Neural progenitor cell (in vitro differentiated cells): ENCODE measurements around the gene PLEKHA6. TPM values are rescaled to one million over a fixed set of nuclear protein-coding genes. Genes with fewer than 3 reads are reported as not detected.

Experiments
- DNase-seq: peaks from one replicate; pipeline ENCODE4 v3.0.0-alpha.2; 2016; ENCODE audit warnings: low spot score
- H2AFZ ChIP-seq: fragments of 200-600 bp; sonication (generic); replicated peaks from 2 replicates; pipeline ENCODE4 v1.6.1; 2016; ENCODE audit warnings: antibody characterized with exemption
- H3F3A ChIP-seq: fragments of 200-600 bp; sonication (generic); 2 replicates; pipeline ENCODE4 v1.6.1; 2016; ENCODE audit warnings: antibody characterized with exemption, low read depth
- H3K27ac ChIP-seq: fragments of 200-600 bp; sonication (generic); 2 replicates; pipeline ENCODE4 v1.5.1; 2016; ENCODE audit warnings: mild to moderate bottlenecking
- H3K27me3 ChIP-seq: fragments of 200-600 bp; sonication (generic); 2 replicates; pipeline ENCODE4 v1.6.1; 2016; ENCODE audit warnings: mild to moderate bottlenecking, moderate library complexity
- H3K36me3 ChIP-seq: fragments of 200-600 bp; sonication (generic); 2 replicates; pipeline ENCODE4 v1.5.1; 2016
- H3K4me1 ChIP-seq: fragments of 200-600 bp; sonication (generic); 2 replicates; pipeline ENCODE4 v1.6.1; 2016; ENCODE audit warnings: mixed run types
- H3K4me2 ChIP-seq: fragments of 200-600 bp; sonication (generic); 2 replicates; pipeline ENCODE4 v1.6.1; 2016
- H3K4me3 ChIP-seq: fragments of 200-600 bp; sonication (generic); 2 replicates; pipeline ENCODE4 v1.5.1; 2016
- H3K79me2 ChIP-seq: fragments of 200-600 bp; sonication (generic); 2 replicates; pipeline ENCODE4 v1.6.1; 2016; ENCODE audit warnings: low read depth
- H3K9ac ChIP-seq: fragments of 200-600 bp; sonication (generic); 2 replicates; pipeline ENCODE4 v1.6.1; 2016
- H3K9me3 ChIP-seq: fragments of 200-600 bp; sonication (generic); 2 replicates; pipeline ENCODE4 v1.5.1; 2016; ENCODE audit warnings: low read depth
- H4K20me1 ChIP-seq: fragments of 200-600 bp; sonication (generic); 2 replicates; pipeline ENCODE4 v1.6.1; 2016; ENCODE audit warnings: low read depth
- H3K27ac Mint-ChIP-seq: 3 replicates; pipeline ENCODE4 v1.8.0; 2021; ENCODE audit warnings: mixed read lengths
- H3K27me3 Mint-ChIP-seq: 2 replicates; pipeline ENCODE4 v1.8.0; 2022; ENCODE audit warnings: low read depth, mild to moderate bottlenecking, inconsistent platforms, moderate library complexity, mixed read lengths; ENCODE audit not compliant: insufficient read depth
- H3K36me3 Mint-ChIP-seq: 3 replicates; pipeline ENCODE4 v1.8.0; 2021; ENCODE audit warnings: mixed read lengths
- H3K4me1 Mint-ChIP-seq: 3 replicates; pipeline ENCODE4 v1.8.0; 2021; ENCODE audit warnings: mixed read lengths
- H3K4me3 Mint-ChIP-seq: 3 replicates; pipeline ENCODE4 v1.8.0; 2021; ENCODE audit warnings: mild to moderate bottlenecking, moderate library complexity, mixed read lengths
- H3K9me3 Mint-ChIP-seq: 3 replicates; pipeline ENCODE4 v1.8.0; 2020; ENCODE audit warnings: mixed read lengths
- EZH2 ChIP-seq: fragments of 200-600 bp; sonication (generic); IDR thresholded peaks from 2 replicates; pipeline ENCODE4 v1.6.1; 2017; ENCODE audit warnings: antibody characterized with exemption, mild to moderate bottlenecking, moderate library complexity
- EZH2phosphoT487 ChIP-seq: fragments of 200-600 bp; sonication (generic); IDR thresholded peaks from 2 replicates; pipeline ENCODE4 v1.6.1; 2017; ENCODE audit warnings: antibody characterized with exemption
- total RNA-seq: library from RNA; depleted of rRNA; stranded (reverse); fragments of >200 nt; gene quantifications from 2 replicates; pipeline ENCODE4 v1.2.3, GENCODE V29; 2015; ENCODE audit warnings: low replicate concordance
- TF ChIP-seq, protein P1 (sequence below): fragments of 200-600 bp; sonication (generic); IDR thresholded peaks from 2 replicates; pipeline ENCODE4 v1.5.1; 2017; ENCODE audit warnings: antibody characterized with exemption, mild to moderate bottlenecking

The PLEKHA6 gene
- total RNA-seq, 1 donor from 2014 or later: 0.58 TPM

- no peaks in the 10 kb centered on the region for H3K36me3 ChIP-seq
- H3K9me3 ChIP-seq: no peaks in the 10 kb centered on the region
- H3K27me3 ChIP-seq: no peaks in the 10 kb centered on the region
- Mint-ChIP-seq H3K27ac (peak overlapping the region; percentile 61), H3K4me1 (peaks cover 84% of the 10 kb centered on the region), H3K9me3 (no peaks in the 10 kb centered on the region), H3K4me3 (peak overlapping the region; percentile 46), H3K36me3 (peaks cover 3% of the 10 kb centered on the region), H3K27me3 (no peaks in the 10 kb centered on the region)
- no peaks in the 10 kb centered on the region for H4K20me1 ChIP-seq
- H3K27ac ChIP-seq: peak overlapping the region; percentile 54
- H3K4me1 ChIP-seq: peaks cover 53% of the 10 kb centered on the region
- H3K9ac ChIP-seq: no peak overlapping the region
- peak; percentile 67 for DNase-seq
- no peaks in the 10 kb centered on the region for H3K79me2 ChIP-seq
- TF ChIP-seq EZH2 (no peak), EZH2phosphoT487 (no peak)
- TF ChIP-seq, protein P1, sequence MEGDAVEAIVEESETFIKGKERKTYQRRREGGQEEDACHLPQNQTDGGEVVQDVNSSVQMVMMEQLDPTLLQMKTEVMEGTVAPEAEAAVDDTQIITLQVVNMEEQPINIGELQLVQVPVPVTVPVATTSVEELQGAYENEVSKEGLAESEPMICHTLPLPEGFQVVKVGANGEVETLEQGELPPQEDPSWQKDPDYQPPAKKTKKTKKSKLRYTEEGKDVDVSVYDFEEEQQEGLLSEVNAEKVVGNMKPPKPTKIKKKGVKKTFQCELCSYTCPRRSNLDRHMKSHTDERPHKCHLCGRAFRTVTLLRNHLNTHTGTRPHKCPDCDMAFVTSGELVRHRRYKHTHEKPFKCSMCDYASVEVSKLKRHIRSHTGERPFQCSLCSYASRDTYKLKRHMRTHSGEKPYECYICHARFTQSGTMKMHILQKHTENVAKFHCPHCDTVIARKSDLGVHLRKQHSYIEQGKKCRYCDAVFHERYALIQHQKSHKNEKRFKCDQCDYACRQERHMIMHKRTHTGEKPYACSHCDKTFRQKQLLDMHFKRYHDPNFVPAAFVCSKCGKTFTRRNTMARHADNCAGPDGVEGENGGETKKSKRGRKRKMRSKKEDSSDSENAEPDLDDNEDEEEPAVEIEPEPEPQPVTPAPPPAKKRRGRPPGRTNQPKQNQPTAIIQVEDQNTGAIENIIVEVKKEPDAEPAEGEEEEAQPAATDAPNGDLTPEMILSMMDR: no peak
- H2AFZ ChIP-seq: no peak overlapping the region
- no peak overlapping the region for H3K4me3 ChIP-seq
- peaks cover 20% of the 10 kb centered on the region for H3F3A ChIP-seq
- peak overlapping the region; percentile 63 for H3K4me2 ChIP-seq
These were observed 80.8 kb downstream of the PLEKHA6 start for GRCh38 chr1:204278958-204279357.

- Histone ChIP-seq H3K9me3 (no peaks in the 10 kb centered on the region), H3K4me3 (no peak overlapping the region), H3K79me2 (no peaks in the 10 kb centered on the region), H3K36me3 (no peaks in the 10 kb centered on the region), H3K27ac (no peak overlapping the region), H4K20me1 (no peaks in the 10 kb centered on the region), H3K4me1 (peaks cover 46% of the 10 kb centered on the region), H3K27me3 (no peaks in the 10 kb centered on the region), H3F3A (peaks cover 20% of the 10 kb centered on the region), H2AFZ (no peak overlapping the region), H3K9ac (no peak overlapping the region), H3K4me2 (no peak overlapping the region)
- H3K36me3 Mint-ChIP-seq: peaks cover 3% of the 10 kb centered on the region
- H3K27me3 Mint-ChIP-seq: no peaks in the 10 kb centered on the region
- TF ChIP-seq EZH2 (no peak), EZH2phosphoT487 (no peak)
- TF ChIP-seq, protein P1: no peak
- no peak for DNase-seq
- peaks cover 76% of the 10 kb centered on the region for H3K4me1 Mint-ChIP-seq
- no peak overlapping the region for H3K4me3 Mint-ChIP-seq
- H3K27ac Mint-ChIP-seq: no peak overlapping the region
- H3K9me3 Mint-ChIP-seq: no peaks in the 10 kb centered on the region
These were observed 81.5 kb downstream of the PLEKHA6 start for GRCh38 chr1:204278251-204278650.

GRCh38 chr1:204277563-204278219, 82.0 kb downstream of the PLEKHA6 start:
- Mint-ChIP-seq H3K36me3 (peaks cover 3% of the 10 kb centered on the region), H3K4me1 (peaks cover 72% of the 10 kb centered on the region), H3K4me3 (peak overlapping the region; percentile 33), H3K27ac (peak overlapping the region; percentile 40), H3K27me3 (no peaks in the 10 kb centered on the region), H3K9me3 (no peaks in the 10 kb centered on the region)
- no peaks in the 10 kb centered on the region for H3K9me3 ChIP-seq
- no peaks in the 10 kb centered on the region for H3K79me2 ChIP-seq
- no peak overlapping the region for H2AFZ ChIP-seq
- H3K4me1 ChIP-seq: peaks cover 41% of the 10 kb centered on the region
- no peak overlapping the region for H3K27ac ChIP-seq
- no peaks in the 10 kb centered on the region for H3K27me3 ChIP-seq
- no peaks in the 10 kb centered on the region for H3K36me3 ChIP-seq
- H3K4me3 ChIP-seq: no peak overlapping the region
- no peak for DNase-seq
- H3F3A ChIP-seq: peaks cover 20% of the 10 kb centered on the region
- no peaks in the 10 kb centered on the region for H4K20me1 ChIP-seq
- TF ChIP-seq, protein P1: no peak
- no peak for TF ChIP-seq EZH2phosphoT487
- TF ChIP-seq EZH2: no peak
- H3K4me2 ChIP-seq: no peak overlapping the region
- no peak overlapping the region for H3K9ac ChIP-seq
